Urothelium cell line (cell line): ENCODE results near the gene FOXP1.

ENCODE experiments used
- DNase-seq: peaks from one replicate; pipeline ENCODE4 v3.0.0; 2011; ENCODE audit warnings: low spot score, mixed read lengths
- FAIRE-seq: peaks from 2 replicates; lab custom pipeline; 2011; peaks lifted over from hg19 to GRCh38; lab: Jason Lieb, UNC

FOXP1 gene

GRCh38 chr3:71512000-71512399 is 71.5 kb downstream of the FOXP1 start:
- no peak for DNase-seq
- no peak for FAIRE-seq

- FAIRE-seq (no peak), DNase-seq (no peak)
Measured at GRCh38 chr3:71511446-71511845, 72.1 kb downstream of the FOXP1 start.

- peak; percentile 68 for DNase-seq
- no peak for FAIRE-seq
Measured at GRCh38 chr3:71511037-71511436, 72.5 kb downstream of the FOXP1 start.

GRCh38 chr3:71510510-71510909 is 73.0 kb downstream of the FOXP1 start:
- no peak for FAIRE-seq
- peak; percentile 38 for DNase-seq

GRCh38 chr3:71509066-71509465 is 74.5 kb downstream of the FOXP1 start:
- FAIRE-seq (no peak), DNase-seq (no peak)

GRCh38 chr3:71505767-71506350 is 77.7 kb downstream of the FOXP1 start:
- no peak for FAIRE-seq
- DNase-seq = no peak

GRCh38 chr3:71504250-71505036 is 79.1 kb downstream of the FOXP1 start:
- FAIRE-seq (no peak), DNase-seq (peak; percentile 85)

- no peak for FAIRE-seq
- peak; percentile 27 for DNase-seq
Measured at GRCh38 chr3:71503525-71504249, 79.8 kb downstream of the FOXP1 start.

- FAIRE-seq (no peak), DNase-seq (no peak)
Measured at GRCh38 chr3:71502066-71502625, 81.4 kb downstream of the FOXP1 start.

- no peak for DNase-seq
- no peak for FAIRE-seq
Measured at GRCh38 chr3:71500696-71501095, 82.8 kb downstream of the FOXP1 start.

- DNase-seq = no peak
- no peak for FAIRE-seq
Measured at GRCh38 chr3:71499227-71499876, 84.2 kb downstream of the FOXP1 start.

GRCh38 chr3:71498543-71498942 is 85.0 kb downstream of the FOXP1 start:
- FAIRE-seq = no peak
- DNase-seq = no peak

- no peak for DNase-seq
- no peak for FAIRE-seq
Measured at GRCh38 chr3:71497971-71498444, 85.5 kb downstream of the FOXP1 start.

- DNase-seq = no peak
- FAIRE-seq = no peak
Measured at GRCh38 chr3:71497367-71497897, 86.1 kb downstream of the FOXP1 start.

- DNase-seq (peak; percentile 68), FAIRE-seq (no peak)
Measured at GRCh38 chr3:71495708-71496472, 87.6 kb downstream of the FOXP1 start.

- FAIRE-seq = no peak
- no peak for DNase-seq
Measured at GRCh38 chr3:71494212-71494611, 89.3 kb downstream of the FOXP1 start.

GRCh38 chr3:71492974-71493771 is 90.4 kb downstream of the FOXP1 start:
- FAIRE-seq (no peak), DNase-seq (no peak)

- no peak for FAIRE-seq
- DNase-seq = no peak
Measured at GRCh38 chr3:71492566-71492965, 91.0 kb downstream of the FOXP1 start.

GRCh38 chr3:71491154-71491752 is 92.3 kb downstream of the FOXP1 start:
- FAIRE-seq = no peak
- DNase-seq = no peak
